Osteocyte (in vitro differentiated cells): ENCODE data around the gene KCTD10. TPM values are rescaled to one million over a fixed set of nuclear protein-coding genes. Genes with fewer than 3 reads are reported as not detected.

Experiments
- DNase-seq: peaks from one replicate; pipeline ENCODE4 v3.0.0; 2021; ENCODE audit warnings: mixed read lengths; ENCODE audit not compliant: unreplicated experiment; ENCODE audit errors: extremely low spot score
- H3K27ac Mint-ChIP-seq: one replicate; pipeline ENCODE4 v1.8.0; 2021; ENCODE audit warnings: mild to moderate bottlenecking, mixed read lengths; ENCODE audit not compliant: unreplicated experiment
- H3K27me3 Mint-ChIP-seq: one replicate; pipeline ENCODE4 v1.8.0; 2021; ENCODE audit warnings: mixed read lengths; ENCODE audit not compliant: unreplicated experiment
- H3K36me3 Mint-ChIP-seq: one replicate; pipeline ENCODE4 v1.8.0; 2021; ENCODE audit warnings: mixed read lengths; ENCODE audit not compliant: unreplicated experiment
- H3K4me1 Mint-ChIP-seq: one replicate; pipeline ENCODE4 v1.8.0; 2021; ENCODE audit warnings: mixed read lengths; ENCODE audit not compliant: unreplicated experiment
- H3K4me3 Mint-ChIP-seq: one replicate; pipeline ENCODE4 v1.8.0; 2021; ENCODE audit warnings: mild to moderate bottlenecking, moderate library complexity, mixed read lengths; ENCODE audit not compliant: unreplicated experiment
- H3K9me3 Mint-ChIP-seq: one replicate; pipeline ENCODE4 v1.8.0; 2021; ENCODE audit warnings: mixed read lengths; ENCODE audit not compliant: unreplicated experiment
- long read RNA-seq: library from polyadenylated mRNA; unstranded; transcript quantifications from one replicate; pipeline ENCODE4 v2.0.0, GENCODE V29; 2021
- total RNA-seq: library from RNA; stranded (reverse); gene quantifications from 2 replicates; pipeline ENCODE4 v1.2.1, GENCODE V29; 2021
- TF ChIP-seq, protein P1 (sequence below): fragments of 200-600 bp; sonication (generic); IDR thresholded peaks from 2 replicates; pipeline ENCODE4 v1.5.0; 2021; ENCODE audit warnings: antibody characterized with exemption, mild to moderate bottlenecking, moderate library complexity

Gene KCTD10, protein sequence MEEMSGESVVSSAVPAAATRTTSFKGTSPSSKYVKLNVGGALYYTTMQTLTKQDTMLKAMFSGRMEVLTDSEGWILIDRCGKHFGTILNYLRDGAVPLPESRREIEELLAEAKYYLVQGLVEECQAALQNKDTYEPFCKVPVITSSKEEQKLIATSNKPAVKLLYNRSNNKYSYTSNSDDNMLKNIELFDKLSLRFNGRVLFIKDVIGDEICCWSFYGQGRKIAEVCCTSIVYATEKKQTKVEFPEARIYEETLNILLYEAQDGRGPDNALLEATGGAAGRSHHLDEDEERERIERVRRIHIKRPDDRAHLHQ
- total RNA-seq = 43.1 and 43.5 TPM in 2 replicates
- long read RNA-seq, full-length matches to known transcripts = 60 of 102 reads
- long read RNA-seq, partial matches to known transcripts = 1 of 102 reads
- long read RNA-seq, other reads (novel, unspliced or antisense) = 41 of 102 reads

- H3K4me1 Mint-ChIP-seq = peaks cover 34% of the 10 kb centered on the region
Observed at GRCh38 chr12:109477185-109477962, at the start of gene KCTD10, which contains the start of gene UBE3B. KCTD10 (minus strand) TSS chr12:109477300; CDS start chr12:109477262, 38 bp downstream. UBE3B (plus strand) TSS chr12:109477634; CDS start chr12:109483552, 5,918 bp downstream.

DNA sequence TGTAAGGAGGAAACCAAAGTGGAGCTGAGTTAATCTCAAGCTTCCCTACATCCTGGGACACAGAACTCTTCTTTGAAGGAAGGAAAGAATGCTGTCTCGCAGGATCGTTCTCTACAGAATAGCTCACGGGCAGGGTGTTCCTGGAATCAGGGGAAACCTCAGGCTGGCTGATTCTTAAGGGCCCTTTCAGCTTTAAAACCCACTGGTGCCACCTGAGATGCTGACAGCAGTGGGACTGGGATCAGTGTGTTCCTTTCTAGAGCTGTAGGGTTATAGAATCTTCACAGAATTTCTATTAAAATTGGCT, 48.1 kb upstream of the KCTD10 start:
- TF ChIP-seq, protein P1, sequence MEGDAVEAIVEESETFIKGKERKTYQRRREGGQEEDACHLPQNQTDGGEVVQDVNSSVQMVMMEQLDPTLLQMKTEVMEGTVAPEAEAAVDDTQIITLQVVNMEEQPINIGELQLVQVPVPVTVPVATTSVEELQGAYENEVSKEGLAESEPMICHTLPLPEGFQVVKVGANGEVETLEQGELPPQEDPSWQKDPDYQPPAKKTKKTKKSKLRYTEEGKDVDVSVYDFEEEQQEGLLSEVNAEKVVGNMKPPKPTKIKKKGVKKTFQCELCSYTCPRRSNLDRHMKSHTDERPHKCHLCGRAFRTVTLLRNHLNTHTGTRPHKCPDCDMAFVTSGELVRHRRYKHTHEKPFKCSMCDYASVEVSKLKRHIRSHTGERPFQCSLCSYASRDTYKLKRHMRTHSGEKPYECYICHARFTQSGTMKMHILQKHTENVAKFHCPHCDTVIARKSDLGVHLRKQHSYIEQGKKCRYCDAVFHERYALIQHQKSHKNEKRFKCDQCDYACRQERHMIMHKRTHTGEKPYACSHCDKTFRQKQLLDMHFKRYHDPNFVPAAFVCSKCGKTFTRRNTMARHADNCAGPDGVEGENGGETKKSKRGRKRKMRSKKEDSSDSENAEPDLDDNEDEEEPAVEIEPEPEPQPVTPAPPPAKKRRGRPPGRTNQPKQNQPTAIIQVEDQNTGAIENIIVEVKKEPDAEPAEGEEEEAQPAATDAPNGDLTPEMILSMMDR = no peak
- Mint-ChIP-seq H3K27ac (no peak overlapping the region), H3K4me1 (no peaks in the 10 kb centered on the region), H3K36me3 (peaks cover 55% of the 10 kb centered on the region), H3K9me3 (no peaks in the 10 kb centered on the region), H3K4me3 (no peak overlapping the region), H3K27me3 (no peaks in the 10 kb centered on the region)
- no peak for DNase-seq

More at GRCh38 chr12:109477185-109477962, at the start of gene KCTD10, which contains the start of gene UBE3B:
- H3K9me3 Mint-ChIP-seq = no peaks in the 10 kb centered on the region
- peak within 1 kb of the TSS; percentile 97 for H3K4me3 Mint-ChIP-seq
- H3K36me3 Mint-ChIP-seq = no peaks in the 10 kb centered on the region
- H3K27ac Mint-ChIP-seq = peak within 1 kb of the TSS; percentile 99
- H3K27me3 Mint-ChIP-seq = no peaks in the 10 kb centered on the region
- TF ChIP-seq, protein P1 = no peak
- DNase-seq = peak; percentile 95

DNA sequence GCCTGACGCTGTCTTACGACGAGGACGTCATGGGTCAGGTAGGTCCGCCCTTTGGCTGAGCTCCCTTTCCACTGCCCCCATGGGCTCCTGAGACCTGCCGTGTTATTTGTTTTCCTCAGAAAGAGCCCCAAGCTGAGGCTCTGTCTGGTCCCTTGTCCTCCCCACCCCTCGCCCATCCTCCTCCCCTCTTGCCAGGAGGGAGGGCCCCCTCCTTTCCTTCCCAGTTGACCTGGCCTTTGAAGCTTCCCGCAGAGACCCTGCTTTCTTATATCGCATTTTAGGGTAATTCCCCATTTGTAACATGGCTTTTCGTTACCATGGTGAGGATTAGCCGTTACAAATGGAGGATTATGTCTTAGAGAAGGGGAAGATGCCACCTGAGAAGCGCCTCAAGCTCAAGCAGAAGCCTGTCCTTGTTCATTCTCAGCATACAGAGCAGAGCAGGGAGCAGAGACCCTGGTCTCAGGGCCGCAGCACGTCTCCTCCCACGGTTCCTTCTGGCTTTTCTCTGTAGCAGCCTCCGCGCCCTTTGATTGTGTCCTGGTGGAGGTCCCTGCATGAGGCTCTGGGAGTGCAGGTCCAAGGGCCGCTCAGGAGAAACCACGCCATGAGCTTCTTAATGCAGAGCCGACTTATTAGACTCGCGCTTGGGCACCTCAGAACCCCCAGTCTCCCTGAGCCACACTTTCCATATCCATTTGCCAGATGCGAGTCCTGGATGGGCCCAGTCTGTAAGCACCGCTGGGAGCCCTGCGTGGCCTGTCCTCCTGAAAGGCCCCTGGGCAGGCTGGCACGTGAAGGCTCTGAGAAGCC, 47.6 kb upstream of the KCTD10 start:
- Mint-ChIP-seq H3K27ac (no peak overlapping the region), H3K36me3 (peaks cover 50% of the 10 kb centered on the region), H3K4me3 (no peak overlapping the region), H3K9me3 (no peaks in the 10 kb centered on the region), H3K4me1 (no peaks in the 10 kb centered on the region), H3K27me3 (no peaks in the 10 kb centered on the region)
- TF ChIP-seq, protein P1 = no peak
- no peak for DNase-seq

- Mint-ChIP-seq H3K36me3 (peaks cover 46% of the 10 kb centered on the region), H3K4me3 (no peak overlapping the region), H3K9me3 (no peaks in the 10 kb centered on the region), H3K27me3 (no peaks in the 10 kb centered on the region), H3K27ac (no peak overlapping the region), H3K4me1 (peaks cover 10% of the 10 kb centered on the region)
- TF ChIP-seq, protein P1 = no peak
- DNase-seq = no peak
Observed at GRCh38 chr12:109523504-109523903, 46.4 kb upstream of the KCTD10 start.
